Thoracic aorta (tissue), 2 donors: ENCODE measurements around the gene CACNA1G. TPM values are rescaled to one million over a fixed set of nuclear protein-coding genes. Genes with fewer than 3 reads are reported as not detected.
A peak's percentile ranks its signal among the peaks of the same experiment; 100 is the strongest.

Source experiments
- ATAC-seq: fragments of 150-250 bp; one replicate; pipeline ENCODE4 v1.8.0; 2017; ENCODE audit warnings: low read depth; ENCODE audit not compliant: insufficient number of reproducible peaks, low FRiP score
- DNase-seq: peaks from one replicate; pipeline ENCODE4 v3.0.0-alpha.2; 2020; ENCODE audit warnings: low spot score
- H3K27ac ChIP-seq, 2 donors: fragments of 200-600 bp; sonication (generic); 1 replicate in 1 of 2; 2 replicates in 1 of 2; pipeline ENCODE4 v1.5.1; 2016; ENCODE audit warnings: mild to moderate bottlenecking in 2 of 2, moderate library complexity in 2 of 2
- H3K27me3 ChIP-seq: fragments of 200-600 bp; sonication (generic); replicated peaks from 2 replicates; pipeline ENCODE4 v1.6.0; 2016; ENCODE audit warnings: mild to moderate bottlenecking; ENCODE audit not compliant: insufficient read depth
- H3K36me3 ChIP-seq: fragments of 200-600 bp; sonication (generic); one replicate; pipeline ENCODE4 v1.5.1; 2016
- H3K4me1 ChIP-seq, 2 donors: fragments of 200-600 bp; sonication (generic); 1 replicate in 1 of 2; 2 replicates in 1 of 2; pipeline versions ENCODE4 v1.5.1 to v1.6.0; 2016; ENCODE audit warnings: low read depth in 2 of 2, mild to moderate bottlenecking in 1 of 2; ENCODE audit not compliant: control insufficient read depth in 1 of 2
- H3K4me3 ChIP-seq: fragments of 200-600 bp; sonication (generic); 2 replicates; pipeline ENCODE4 v1.5.1; 2016; ENCODE audit warnings: mild to moderate bottlenecking
- H3K9me3 ChIP-seq: fragments of 200-600 bp; sonication (generic); 2 replicates; pipeline ENCODE4 v1.5.1; 2016
- total RNA-seq, 2 donors: library from RNA; depleted of rRNA; stranded (reverse); fragments of >200 nt; gene quantifications; one replicate each; pipeline versions ENCODE4 v1.1.0 to v1.2.3, GENCODE V29; 2016
- TF ChIP-seq, protein P1 (sequence below): fragments of 200-600 bp; sonication (generic); IDR thresholded peaks from one replicate; pipeline ENCODE4 v1.5.1; 2019; ENCODE audit warnings: antibody characterized with exemption

Gene CACNA1G
- total RNA-seq, 2 donors from 2014 or later = 0.27 to 2.3 TPM

- Histone ChIP-seq H3K27me3 (no peaks in the 10 kb centered on the region), H3K4me3 (no peak overlapping the region), H3K9me3 (no peaks in the 10 kb centered on the region), H3K4me1 (peaks cover 14 to 34% of the 10 kb centered on the region in 2 donors), H3K36me3 (no peaks in the 10 kb centered on the region), H3K27ac (no peak overlapping the region)
- ATAC-seq = no peak
- no peak for DNase-seq
- TF ChIP-seq, protein P1, sequence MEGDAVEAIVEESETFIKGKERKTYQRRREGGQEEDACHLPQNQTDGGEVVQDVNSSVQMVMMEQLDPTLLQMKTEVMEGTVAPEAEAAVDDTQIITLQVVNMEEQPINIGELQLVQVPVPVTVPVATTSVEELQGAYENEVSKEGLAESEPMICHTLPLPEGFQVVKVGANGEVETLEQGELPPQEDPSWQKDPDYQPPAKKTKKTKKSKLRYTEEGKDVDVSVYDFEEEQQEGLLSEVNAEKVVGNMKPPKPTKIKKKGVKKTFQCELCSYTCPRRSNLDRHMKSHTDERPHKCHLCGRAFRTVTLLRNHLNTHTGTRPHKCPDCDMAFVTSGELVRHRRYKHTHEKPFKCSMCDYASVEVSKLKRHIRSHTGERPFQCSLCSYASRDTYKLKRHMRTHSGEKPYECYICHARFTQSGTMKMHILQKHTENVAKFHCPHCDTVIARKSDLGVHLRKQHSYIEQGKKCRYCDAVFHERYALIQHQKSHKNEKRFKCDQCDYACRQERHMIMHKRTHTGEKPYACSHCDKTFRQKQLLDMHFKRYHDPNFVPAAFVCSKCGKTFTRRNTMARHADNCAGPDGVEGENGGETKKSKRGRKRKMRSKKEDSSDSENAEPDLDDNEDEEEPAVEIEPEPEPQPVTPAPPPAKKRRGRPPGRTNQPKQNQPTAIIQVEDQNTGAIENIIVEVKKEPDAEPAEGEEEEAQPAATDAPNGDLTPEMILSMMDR = no peak
These were observed 70.8 kb downstream of the CACNA1G start for GRCh38 chr17:50631195-50631907.

DNA sequence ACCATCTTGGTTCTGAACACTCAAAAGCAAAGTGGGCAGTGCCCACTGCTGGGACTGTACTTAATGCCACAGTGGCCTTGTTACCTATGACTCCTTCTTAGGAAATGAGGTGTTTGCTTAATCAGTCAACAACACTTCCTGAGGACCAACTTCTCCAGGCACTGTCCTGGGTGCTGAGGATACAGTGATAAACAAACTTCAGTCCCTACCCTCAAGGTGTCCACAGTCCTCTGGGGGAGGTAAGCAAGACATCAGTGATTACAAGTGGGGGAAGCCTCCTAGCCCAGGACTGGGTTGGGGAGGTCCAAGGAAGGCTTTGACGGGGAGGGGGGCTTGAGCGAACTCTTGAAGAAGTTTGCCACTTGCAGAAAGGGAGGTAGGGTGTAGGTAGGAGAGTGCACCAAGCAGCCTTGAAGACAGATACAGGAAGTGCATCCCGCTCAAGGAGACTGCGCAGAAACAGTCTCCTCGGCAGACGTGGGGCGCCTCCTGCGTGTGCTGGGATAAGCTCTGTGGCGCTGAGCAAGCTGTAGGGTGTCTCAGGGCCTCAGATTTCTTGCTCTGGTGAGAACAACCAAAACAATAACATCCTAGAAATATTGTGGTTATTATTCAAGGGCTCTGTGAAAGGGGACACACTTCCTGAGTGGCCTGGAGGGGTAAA lies 71.5 kb downstream of the CACNA1G start:
- H3K27ac ChIP-seq = no peak overlapping the region
- no peak overlapping the region for H3K4me3 ChIP-seq
- no peaks in the 10 kb centered on the region for H3K36me3 ChIP-seq
- no peak for ATAC-seq
- TF ChIP-seq, protein P1 = no peak
- peaks cover 14 to 40% of the 10 kb centered on the region in 2 donors for H3K4me1 ChIP-seq
- H3K9me3 ChIP-seq = no peaks in the 10 kb centered on the region
- no peak for DNase-seq
- no peaks in the 10 kb centered on the region for H3K27me3 ChIP-seq

DNA sequence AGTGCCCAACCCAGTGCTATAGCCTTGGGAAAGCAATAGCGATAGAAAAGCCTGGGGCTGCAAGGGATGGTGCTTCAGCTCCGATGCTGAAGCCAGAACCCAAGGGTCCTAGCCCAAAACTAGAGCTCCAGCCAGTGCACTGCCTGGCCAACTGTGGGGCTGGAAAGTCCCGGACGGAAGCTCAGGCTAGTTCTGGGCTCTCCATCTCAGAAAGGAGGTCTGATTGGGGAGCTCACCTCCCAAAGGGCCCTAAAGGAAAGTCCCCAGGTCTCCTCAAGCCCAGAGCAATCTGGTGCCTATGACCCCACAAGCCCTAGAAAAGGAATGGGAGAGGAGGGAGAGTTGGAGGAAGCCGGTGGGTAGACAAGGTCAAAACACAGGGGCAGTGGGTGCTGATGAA lies 72.1 kb downstream of the CACNA1G start:
- Histone ChIP-seq H3K4me3 (no peak overlapping the region), H3K27ac (no peak overlapping the region), H3K27me3 (no peaks in the 10 kb centered on the region), H3K4me1 (peaks cover 14 to 44% of the 10 kb centered on the region in 2 donors), H3K36me3 (no peaks in the 10 kb centered on the region), H3K9me3 (no peaks in the 10 kb centered on the region)
- ATAC-seq (no peak), DNase-seq (no peak)
- TF ChIP-seq, protein P1 = no peak

- no peaks in the 10 kb centered on the region for H3K9me3 ChIP-seq
- no peaks in the 10 kb centered on the region for H3K36me3 ChIP-seq
- no peak for ATAC-seq
- peaks cover 22 to 54% of the 10 kb centered on the region in 2 donors for H3K4me1 ChIP-seq
- no peak for DNase-seq
- H3K4me3 ChIP-seq = no peak overlapping the region
- TF ChIP-seq, protein P1 = no peak
- H3K27me3 ChIP-seq = no peaks in the 10 kb centered on the region
- no peak overlapping the region for H3K27ac ChIP-seq
These were observed 73.2 kb downstream of the CACNA1G start for GRCh38 chr17:50633683-50634082.

DNA sequence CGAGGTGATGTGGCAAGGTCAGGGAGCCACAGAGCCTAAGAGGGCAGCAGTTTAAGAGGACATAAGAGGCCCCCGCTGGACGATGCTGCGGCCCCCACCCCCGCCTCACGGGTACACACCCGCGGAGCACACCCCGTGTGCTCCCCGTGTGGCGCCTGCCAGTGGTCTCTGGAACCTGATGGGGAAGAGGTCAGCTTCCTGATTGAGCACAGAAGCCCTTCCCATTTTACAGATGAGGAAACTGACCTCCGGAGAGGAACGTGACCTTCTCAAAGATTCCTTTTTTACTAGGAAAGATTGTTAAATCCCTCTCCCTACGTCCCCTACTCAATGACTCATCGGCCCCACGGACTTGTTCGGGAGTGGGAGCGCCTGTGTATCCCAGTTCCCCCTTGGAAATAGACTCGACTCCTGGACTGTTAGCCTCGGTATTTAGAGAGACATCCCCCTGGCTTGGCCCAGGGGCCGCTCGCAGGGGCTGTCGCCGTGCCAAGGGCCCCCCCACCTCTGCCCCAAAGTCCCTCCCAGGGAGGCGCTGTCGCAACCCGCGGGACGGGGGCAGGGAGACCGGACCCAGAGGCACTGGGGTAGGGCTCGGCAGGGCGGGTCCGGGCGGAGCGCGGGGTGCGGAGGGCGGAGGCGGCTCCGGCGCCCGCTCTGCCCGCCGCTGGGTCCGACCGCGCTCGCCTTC lies 73.9 kb downstream of the CACNA1G start, which contains the start of gene ABCC3:
Gene ABCC3, plus strand, starts transcription at position 658 of the 691 bp plus-strand sequence. CDS start 56 bp downstream, outside the sequence.
- ATAC-seq = no peak
- Histone ChIP-seq H3K27me3 (no peaks in the 10 kb centered on the region), H3K4me3 (peak within 1 kb of the TSS; percentile 88), H3K27ac (peak within 1 kb of the TSS; percentile 15 to 49), H3K4me1 (peaks cover 24 to 61% of the 10 kb centered on the region in 2 donors), H3K36me3 (no peaks in the 10 kb centered on the region), H3K9me3 (no peaks in the 10 kb centered on the region)
- TF ChIP-seq, protein P1 = no peak
- no peak for DNase-seq
